KMS-11 (cell line): ENCODE measurements around the gene KIAA1958.

Experiments used
- H2AFZ ChIP-seq: fragments of 200-600 bp; sonication (generic); 2 replicates; pipeline ENCODE4 v1.6.1; 2016; ENCODE audit warnings: antibody characterized with exemption, mixed run types, low read depth
- H3K27ac ChIP-seq: fragments of 200-600 bp; sonication (generic); 2 replicates; pipeline ENCODE4 v1.6.1; 2016; ENCODE audit warnings: mild to moderate bottlenecking, mixed run types
- H3K27me3 ChIP-seq: fragments of 200-600 bp; sonication (generic); 2 replicates; pipeline ENCODE4 v1.6.1; 2017; ENCODE audit warnings: mild to moderate bottlenecking, low read depth, mixed run types, moderate library complexity; ENCODE audit not compliant: insufficient read depth
- H3K36me3 ChIP-seq: fragments of 200-600 bp; sonication (generic); 2 replicates; pipeline ENCODE4 v1.6.1; 2017; ENCODE audit warnings: mild to moderate bottlenecking, mixed run types; ENCODE audit not compliant: insufficient read depth
- H3K4me1 ChIP-seq: fragments of 200-600 bp; sonication (generic); 2 replicates; pipeline ENCODE4 v1.6.1; 2016; ENCODE audit warnings: mild to moderate bottlenecking, low read depth, mixed run types; ENCODE audit not compliant: poor library complexity, severe bottlenecking
- H3K4me2 ChIP-seq: fragments of 200-600 bp; sonication (generic); 2 replicates; pipeline ENCODE4 v1.7.0; 2016; ENCODE audit warnings: mild to moderate bottlenecking, mixed run types
- H3K4me3 ChIP-seq: fragments of 200-600 bp; sonication (generic); IDR thresholded peaks from 2 replicates; pipeline ENCODE4 v1.6.1; 2017; ENCODE audit warnings: low read depth, low read length, mixed read lengths; ENCODE audit not compliant: insufficient read depth
- H3K79me2 ChIP-seq: fragments of 200-600 bp; sonication (generic); 2 replicates; pipeline ENCODE4 v1.6.1; 2016; ENCODE audit warnings: low read depth, mixed run types; ENCODE audit not compliant: insufficient read depth
- H3K9ac ChIP-seq: fragments of 200-600 bp; sonication (generic); 2 replicates; pipeline ENCODE4 v1.6.1; 2016; ENCODE audit warnings: mild to moderate bottlenecking, mixed run types
- H4K20me1 ChIP-seq: fragments of 200-600 bp; sonication (generic); 2 replicates; pipeline ENCODE4 v1.6.1; 2016; ENCODE audit warnings: mild to moderate bottlenecking, mixed run types; ENCODE audit not compliant: insufficient read depth
- CTCF ChIP-seq: fragments of 200-600 bp; sonication (generic); conservative IDR thresholded peaks from 2 replicates; pipeline ENCODE4 v1.6.1; 2017; ENCODE audit warnings: low read depth, mild to moderate bottlenecking, antibody characterized with exemption, low read length, moderate library complexity, mixed read lengths

Gene KIAA1958

GRCh38 chr9:112527959-112528358 is 41.3 kb downstream of the KIAA1958 start:
- Histone ChIP-seq H3K27ac (no peak overlapping the region), H2AFZ (no peak overlapping the region), H3K4me2 (no peak overlapping the region), H3K4me1 (no peaks in the 10 kb centered on the region), H3K27me3 (no peaks in the 10 kb centered on the region), H3K9ac (no peak overlapping the region), H3K4me3 (no peak overlapping the region), H3K36me3 (no peaks in the 10 kb centered on the region), H3K79me2 (no peaks in the 10 kb centered on the region), H4K20me1 (no peaks in the 10 kb centered on the region)
- TF ChIP-seq CTCF: no peak

- Histone ChIP-seq H3K27me3 (no peaks in the 10 kb centered on the region), H3K79me2 (no peaks in the 10 kb centered on the region), H4K20me1 (no peaks in the 10 kb centered on the region), H2AFZ (no peak overlapping the region), H3K36me3 (no peaks in the 10 kb centered on the region), H3K9ac (no peak overlapping the region), H3K4me3 (no peak overlapping the region), H3K27ac (no peak overlapping the region), H3K4me1 (no peaks in the 10 kb centered on the region), H3K4me2 (no peak overlapping the region)
- no peak for TF ChIP-seq CTCF
Measured at GRCh38 chr9:112529316-112529715, 42.7 kb downstream of the KIAA1958 start.

GRCh38 chr9:112530751-112531205 is 44.2 kb downstream of the KIAA1958 start:
- H2AFZ ChIP-seq: no peak overlapping the region
- no peaks in the 10 kb centered on the region for H4K20me1 ChIP-seq
- no peaks in the 10 kb centered on the region for H3K36me3 ChIP-seq
- H3K27ac ChIP-seq: no peak overlapping the region
- TF ChIP-seq CTCF: no peak
- no peaks in the 10 kb centered on the region for H3K4me1 ChIP-seq
- no peak overlapping the region for H3K4me2 ChIP-seq
- H3K27me3 ChIP-seq: no peaks in the 10 kb centered on the region
- H3K79me2 ChIP-seq: no peaks in the 10 kb centered on the region
- H3K9ac ChIP-seq: no peak overlapping the region
- H3K4me3 ChIP-seq: no peak overlapping the region

GRCh38 chr9:112531666-112532282 is 45.1 kb downstream of the KIAA1958 start:
- H3K79me2 ChIP-seq: no peaks in the 10 kb centered on the region
- no peaks in the 10 kb centered on the region for H3K27me3 ChIP-seq
- no peaks in the 10 kb centered on the region for H4K20me1 ChIP-seq
- no peak for TF ChIP-seq CTCF
- H3K27ac ChIP-seq: no peak overlapping the region
- no peak overlapping the region for H3K4me3 ChIP-seq
- H3K4me2 ChIP-seq: no peak overlapping the region
- no peaks in the 10 kb centered on the region for H3K4me1 ChIP-seq
- H3K36me3 ChIP-seq: no peaks in the 10 kb centered on the region
- no peak overlapping the region for H3K9ac ChIP-seq
- no peak overlapping the region for H2AFZ ChIP-seq
